SU-DHL-6 (cell line): Measurements from ENCODE around the gene RBM19.

ENCODE experiments used
- H2AFZ ChIP-seq: fragments of 200-600 bp; sonication (generic); 2 replicates; pipeline ENCODE4 v1.6.1; 2014; ENCODE audit warnings: low read depth, mild to moderate bottlenecking, moderate library complexity, mixed read lengths, antibody characterized with exemption, low read length; ENCODE audit not compliant: severe bottlenecking
- H3F3A ChIP-seq: fragments of 200-600 bp; shearing (Covaris generic); 2 replicates; pipeline ENCODE4 v1.6.0; 2016; ENCODE audit warnings: antibody characterized with exemption, mild to moderate bottlenecking; ENCODE audit not compliant: insufficient read depth
- H3K27ac ChIP-seq: fragments of 200-600 bp; sonication (generic); 2 replicates; pipeline ENCODE4 v1.5.1; 2016; ENCODE audit warnings: low read depth, mild to moderate bottlenecking, low read length, moderate library complexity, mixed read lengths
- H3K27me3 ChIP-seq: fragments of 200-600 bp; sonication (generic), shearing (Covaris generic); 2 replicates; pipeline ENCODE4 v1.6.0; 2014; ENCODE audit warnings: mild to moderate bottlenecking, low read length
- H3K36me3 ChIP-seq: fragments of 200-600 bp; sonication (generic); 2 replicates; pipeline ENCODE4 v1.6.1; 2014; ENCODE audit warnings: mild to moderate bottlenecking, low read length, mixed read lengths
- H3K4me2 ChIP-seq: fragments of 300-600, 200-600 bp; shearing (Covaris generic), sonication (generic); 2 replicates; pipeline ENCODE4 v1.6.0; 2014; ENCODE audit warnings: low read length, low read depth, mild to moderate bottlenecking; ENCODE audit not compliant: poor library complexity, severe bottlenecking
- H3K4me3 ChIP-seq: fragments of 200-600 bp; sonication (generic); 2 replicates; pipeline ENCODE4 v1.5.1; 2014; ENCODE audit warnings: antibody characterized with exemption, low read length, mild to moderate bottlenecking, mixed read lengths; ENCODE audit not compliant: insufficient read depth, poor library complexity, severe bottlenecking
- H3K79me2 ChIP-seq: fragments of 200-600 bp; sonication (generic); 2 replicates; pipeline ENCODE4 v1.6.1; 2014; ENCODE audit warnings: mild to moderate bottlenecking, low read length, moderate library complexity; ENCODE audit not compliant: insufficient read depth
- H3K9ac ChIP-seq: fragments of 200-600 bp; sonication (generic); 2 replicates; pipeline ENCODE4 v1.7.0; 2014; ENCODE audit warnings: mild to moderate bottlenecking, low read length
- H3K9me2 ChIP-seq: fragments of 200-600 bp; sonication (generic); replicated peaks from 2 replicates; pipeline ENCODE4 v1.6.1; 2014; ENCODE audit warnings: low read length; ENCODE audit not compliant: insufficient read depth
- H3K9me3 ChIP-seq: fragments of 200-600 bp; sonication (generic); 2 replicates; pipeline ENCODE4 v1.6.1; 2014; ENCODE audit warnings: low read length, mixed read lengths; ENCODE audit not compliant: insufficient read depth
- H4K20me1 ChIP-seq: fragments of 200-600 bp; sonication (generic); 2 replicates; pipeline ENCODE4 v1.6.1; 2014; ENCODE audit warnings: low read depth, mild to moderate bottlenecking, antibody characterized with exemption, low read length, moderate library complexity, mixed read lengths
- CTCF ChIP-seq: fragments of 200-600 bp; sonication (generic); IDR thresholded peaks from one replicate; pipeline ENCODE4 v1.5.1; 2017; ENCODE audit warnings: antibody characterized with exemption, mild to moderate bottlenecking, low read length, moderate library complexity; ENCODE audit not compliant: insufficient read depth, poor library complexity, severe bottlenecking
- EZH2phosphoT487 ChIP-seq: fragments of 200-600 bp; sonication (generic), shearing (Covaris generic); conservative IDR thresholded peaks from 2 replicates; pipeline ENCODE4 v1.6.1; 2018; ENCODE audit warnings: mild to moderate bottlenecking, antibody characterized with exemption, low read length, moderate library complexity, mixed read lengths

Gene RBM19

GRCh38 chr12:113926788-113927187 is 39.3 kb downstream of the RBM19 start:
- no peaks in the 10 kb centered on the region for H3K27me3 ChIP-seq
- H3K27ac ChIP-seq: no peak overlapping the region
- H3K79me2 ChIP-seq: no peaks in the 10 kb centered on the region
- no peaks in the 10 kb centered on the region for H3K9me2 ChIP-seq
- no peak overlapping the region for H3K4me3 ChIP-seq
- no peak overlapping the region for H2AFZ ChIP-seq
- H3F3A ChIP-seq: no peaks in the 10 kb centered on the region
- no peak for TF ChIP-seq CTCF
- no peak for TF ChIP-seq EZH2phosphoT487
- H3K9me3 ChIP-seq: no peaks in the 10 kb centered on the region
- H3K36me3 ChIP-seq: no peaks in the 10 kb centered on the region
- H3K9ac ChIP-seq: no peak overlapping the region
- H4K20me1 ChIP-seq: no peaks in the 10 kb centered on the region
- no peak overlapping the region for H3K4me2 ChIP-seq

GRCh38 chr12:113924341-113924740 is 41.8 kb downstream of the RBM19 start:
- no peak overlapping the region for H3K9ac ChIP-seq
- no peaks in the 10 kb centered on the region for H3F3A ChIP-seq
- H2AFZ ChIP-seq: no peak overlapping the region
- no peaks in the 10 kb centered on the region for H3K79me2 ChIP-seq
- H3K9me2 ChIP-seq: no peaks in the 10 kb centered on the region
- H3K4me2 ChIP-seq: no peak overlapping the region
- no peak overlapping the region for H3K27ac ChIP-seq
- TF ChIP-seq EZH2phosphoT487 (no peak), CTCF (no peak)
- H3K4me3 ChIP-seq: no peak overlapping the region
- H3K27me3 ChIP-seq: no peaks in the 10 kb centered on the region
- H3K9me3 ChIP-seq: no peaks in the 10 kb centered on the region
- no peaks in the 10 kb centered on the region for H4K20me1 ChIP-seq
- no peaks in the 10 kb centered on the region for H3K36me3 ChIP-seq

- Histone ChIP-seq H3K4me2 (no peak overlapping the region), H3K36me3 (no peaks in the 10 kb centered on the region), H3K9ac (no peak overlapping the region), H2AFZ (no peak overlapping the region), H3F3A (no peaks in the 10 kb centered on the region), H3K79me2 (no peaks in the 10 kb centered on the region), H3K9me2 (no peaks in the 10 kb centered on the region), H3K27me3 (no peaks in the 10 kb centered on the region), H3K4me3 (no peak overlapping the region), H4K20me1 (no peaks in the 10 kb centered on the region), H3K27ac (no peak overlapping the region), H3K9me3 (no peaks in the 10 kb centered on the region)
- TF ChIP-seq CTCF (no peak), EZH2phosphoT487 (no peak)
Observed at GRCh38 chr12:113923251-113923650, 42.9 kb downstream of the RBM19 start.
